GM20431 (cell line): Measurements from ENCODE around the gene ZBTB16.

ENCODE experiments used
- in situ Hi-C: fragments of 300-500 bp; cut with MseI, MboI; formaldehyde crosslinking; loops from one replicate; pipeline ENCODE4 v1.15.0; 2020; ENCODE audit warnings: low sequenced_read_pairs; ENCODE audit not compliant: unreplicated experiment

ZBTB16 gene

DNA sequence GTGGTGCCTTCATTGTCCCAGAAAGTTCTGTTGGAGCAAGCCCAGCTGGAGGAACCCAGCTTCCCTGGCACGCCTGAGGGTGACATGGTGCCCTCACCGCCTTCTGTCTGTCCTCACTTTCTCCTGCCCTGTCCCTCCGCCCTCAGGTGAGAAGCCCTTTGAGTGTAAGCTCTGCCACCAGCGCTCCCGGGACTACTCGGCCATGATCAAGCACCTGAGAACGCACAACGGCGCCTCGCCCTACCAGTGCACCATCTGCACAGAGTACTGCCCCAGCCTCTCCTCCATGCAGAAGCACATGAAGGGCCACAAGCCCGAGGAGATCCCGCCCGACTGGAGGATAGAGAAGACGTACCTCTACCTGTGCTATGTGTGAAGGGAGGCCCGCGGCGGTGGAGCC lies 190.7 kb downstream of the ZBTB16 start:
- in situ Hi-C loops: loop anchor here (25.0 kb wide), 1 partner anchor 263 kb away; the partner anchor contains the start of gene HTR3A

DNA sequence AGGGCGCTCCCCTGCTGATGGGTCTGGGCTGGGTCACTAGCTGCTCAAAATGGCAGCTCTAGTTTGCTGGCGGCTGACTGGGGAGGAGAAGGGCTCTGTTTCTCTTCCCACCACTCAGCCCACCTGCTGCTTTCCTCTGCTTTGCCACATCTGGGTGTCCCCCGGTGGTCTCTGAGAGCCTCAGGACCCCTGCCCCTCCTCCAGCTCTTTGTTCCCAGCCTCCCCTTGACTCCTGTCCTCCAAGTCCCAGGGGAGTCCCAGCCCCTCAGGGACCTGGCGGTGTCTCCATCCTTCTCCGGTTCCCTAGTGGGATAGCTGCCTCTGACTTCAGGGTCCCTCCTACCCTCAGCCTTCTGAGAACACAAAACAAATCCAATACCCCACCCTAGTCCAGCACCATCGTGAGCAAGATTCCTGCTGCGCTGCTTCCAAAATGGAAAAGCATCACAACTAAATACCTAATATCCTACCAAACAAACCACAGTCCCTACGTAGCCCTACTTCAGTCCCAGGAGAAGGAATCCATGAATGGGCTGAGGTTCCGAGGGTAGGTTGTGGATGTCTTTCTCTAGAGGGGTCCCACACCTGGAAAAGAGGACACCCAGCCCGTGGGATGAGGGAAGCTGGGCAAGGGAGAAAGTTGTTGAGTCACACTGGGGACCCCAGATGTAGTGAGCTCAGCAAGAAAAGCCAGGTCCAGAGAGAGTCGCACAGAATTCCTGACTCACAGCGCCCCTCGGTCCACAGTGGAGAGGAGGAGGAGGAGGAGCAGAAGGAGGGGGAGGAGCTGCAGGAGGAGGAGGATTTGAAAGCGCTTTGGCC lies 191.7 kb downstream of the ZBTB16 start:
- in situ Hi-C loops: loop anchor here (25.0 kb wide), 1 partner anchor 264 kb away; the partner anchor contains the start of gene HTR3A

DNA sequence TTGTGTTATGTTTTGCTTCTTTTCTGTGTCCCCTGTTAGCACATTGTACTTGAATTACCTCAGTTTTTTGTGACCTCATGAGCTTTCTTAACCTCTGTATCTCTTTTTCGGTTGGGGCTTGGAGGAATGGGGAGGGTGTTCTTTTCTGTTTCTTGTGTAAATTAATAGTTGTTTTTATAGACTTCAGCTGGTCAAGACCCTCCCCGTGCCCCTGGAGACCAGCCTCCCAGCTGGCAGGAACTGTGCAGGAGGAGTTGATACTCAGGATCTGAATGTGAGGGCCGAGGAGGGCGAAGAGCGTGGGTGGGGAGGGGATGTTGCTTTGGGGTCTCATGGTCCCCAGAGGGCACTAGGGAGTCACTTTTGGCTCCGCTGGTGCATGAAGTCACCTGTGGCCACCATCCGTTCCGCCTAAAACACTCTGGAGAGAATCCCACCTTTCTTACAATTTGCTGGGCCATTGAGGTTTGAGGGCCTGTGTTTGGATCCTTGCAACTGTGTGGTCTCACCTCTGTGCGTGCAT lies 192.4 kb downstream of the ZBTB16 start:
- in situ Hi-C loops: loop anchor here (25.0 kb wide), 1 partner anchor 265 kb away; the partner anchor contains the start of gene HTR3A

DNA sequence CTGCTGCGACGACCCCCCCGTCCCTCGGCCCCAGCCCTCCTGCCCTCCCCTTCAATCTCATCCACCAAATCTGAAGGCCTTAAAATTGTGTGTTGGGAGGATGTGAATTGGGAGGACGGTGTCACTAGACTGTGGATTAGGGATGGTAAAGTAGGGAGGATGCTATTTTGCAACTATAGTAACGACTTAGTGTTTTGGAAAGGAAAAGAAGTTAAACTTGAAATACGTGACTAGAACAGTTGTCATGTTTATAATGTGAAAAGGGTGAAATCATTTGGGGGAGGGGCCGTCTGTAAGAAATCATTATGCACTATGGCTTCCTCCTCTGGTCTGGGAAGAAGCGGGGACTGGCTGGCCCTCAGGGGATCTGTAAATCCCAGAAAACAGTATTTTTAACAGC lies 193.3 kb downstream of the ZBTB16 start:
- in situ Hi-C loops: loop anchor here (25.0 kb wide), 1 partner anchor 265 kb away; the partner anchor contains the start of gene HTR3A

DNA sequence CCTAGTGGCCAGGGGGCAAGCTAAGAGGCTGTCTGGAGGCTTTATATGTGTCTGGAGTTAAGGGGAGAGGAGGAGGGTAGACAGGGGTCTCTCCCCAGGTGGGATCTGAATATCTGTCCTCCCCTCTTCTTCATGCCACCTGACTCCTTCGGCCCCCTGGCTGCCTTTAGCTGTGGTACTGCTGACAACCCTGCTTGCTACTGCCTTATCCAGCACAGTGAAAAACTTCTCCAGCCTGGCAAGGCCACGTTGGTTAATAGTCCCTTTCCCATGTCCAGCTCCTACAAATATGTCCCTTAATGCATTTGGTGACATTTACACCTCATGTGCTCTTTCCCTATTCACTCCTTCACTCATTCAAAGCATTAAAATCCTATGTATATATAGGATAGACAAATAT lies 194.3 kb downstream of the ZBTB16 start:
- in situ Hi-C loops: loop anchor here (25.0 kb wide), 1 partner anchor 266 kb away; the partner anchor contains the start of gene HTR3A

DNA sequence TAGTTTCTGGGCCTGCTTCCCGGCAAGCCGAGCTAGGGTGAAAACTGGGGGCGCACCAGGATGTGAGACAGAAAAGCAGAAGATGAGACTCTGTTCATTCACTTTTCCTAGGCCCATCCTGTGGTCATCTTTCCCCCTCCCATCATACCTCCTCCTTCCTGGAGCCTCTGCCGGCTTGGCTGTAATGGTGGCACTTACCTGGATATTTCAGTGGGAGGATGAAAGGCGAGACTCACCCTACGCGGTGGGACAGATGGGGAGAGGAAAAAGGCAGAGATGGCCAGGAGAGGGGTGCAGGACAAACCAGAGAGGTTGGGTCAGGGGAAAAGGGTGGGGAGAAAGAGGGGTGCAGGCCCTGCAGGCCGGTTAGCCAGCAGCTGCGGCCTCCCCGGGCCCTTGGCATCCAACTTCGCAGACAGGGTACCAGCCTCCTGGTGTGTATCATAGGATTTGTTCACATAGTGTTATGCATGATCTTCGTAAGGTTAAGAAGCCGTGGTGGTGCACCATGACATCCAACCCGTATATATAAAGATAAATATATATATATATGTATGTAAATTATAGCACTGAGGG lies 195.1 kb downstream of the ZBTB16 start:
- in situ Hi-C loops: loop anchor here (25.0 kb wide), 1 partner anchor 267 kb away; the partner anchor contains the start of gene HTR3A

DNA sequence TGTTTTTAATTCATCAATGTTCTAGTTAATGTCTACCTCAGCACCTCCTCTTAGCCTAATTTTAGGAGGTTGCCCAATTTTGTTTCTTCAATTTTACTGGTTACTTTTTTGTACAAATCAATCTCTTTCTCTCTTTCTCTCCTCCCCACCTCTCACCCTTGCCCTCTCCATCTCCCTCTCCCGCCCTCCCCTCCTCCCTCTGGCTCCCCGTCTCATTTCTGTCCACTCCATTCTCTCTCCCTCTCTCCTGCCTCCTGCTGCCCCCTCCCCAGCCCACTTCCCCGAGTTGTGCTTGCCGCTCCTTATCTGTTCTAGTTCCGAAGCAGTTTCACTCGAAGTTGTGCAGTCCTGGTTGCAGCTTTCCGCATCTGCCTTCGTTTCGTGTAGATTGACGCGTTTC lies 195.8 kb downstream of the ZBTB16 start:
- in situ Hi-C loops: loop anchor here (25.0 kb wide), 1 partner anchor 268 kb away; the partner anchor contains the start of gene HTR3A

DNA sequence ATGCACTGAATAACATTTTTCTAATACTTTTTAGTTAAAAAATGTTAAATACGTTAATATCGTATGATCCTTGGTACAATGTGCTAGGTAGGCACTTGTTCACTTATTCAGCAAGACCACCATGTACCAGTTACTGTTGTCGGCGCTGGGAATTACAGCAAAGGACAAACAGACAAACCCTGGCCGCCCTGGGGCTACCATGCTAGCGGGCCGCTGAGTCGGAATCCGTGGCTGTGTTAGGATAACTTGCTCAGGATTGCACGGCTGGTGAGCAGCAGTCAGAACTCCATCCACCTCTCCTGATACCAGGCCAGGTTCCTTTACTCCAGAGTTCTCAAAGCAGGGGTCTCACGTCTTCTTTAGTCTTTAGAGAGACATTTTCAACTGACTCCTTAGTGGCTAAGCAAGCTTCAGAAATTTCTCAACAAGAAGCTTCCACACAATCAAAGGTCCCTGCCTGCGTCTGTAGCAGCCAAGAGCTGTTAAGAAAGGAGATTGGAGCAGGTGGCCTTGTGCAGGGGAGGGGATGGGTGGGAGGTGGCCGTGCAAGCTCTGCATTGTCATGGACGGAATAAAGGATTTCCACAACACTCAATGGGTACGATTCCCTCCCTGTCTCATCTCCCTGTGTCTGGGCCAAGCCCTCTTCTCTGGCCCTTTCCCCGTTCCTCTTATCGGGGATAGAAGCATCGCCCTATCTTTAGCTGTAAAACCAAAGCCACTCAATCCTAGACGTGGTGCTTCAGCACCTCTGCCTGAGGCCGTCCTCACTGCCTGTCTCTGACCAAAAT lies 196.9 kb downstream of the ZBTB16 start:
- in situ Hi-C loops: loop anchor here (25.0 kb wide), 1 partner anchor 269 kb away; the partner anchor contains the start of gene HTR3A

DNA sequence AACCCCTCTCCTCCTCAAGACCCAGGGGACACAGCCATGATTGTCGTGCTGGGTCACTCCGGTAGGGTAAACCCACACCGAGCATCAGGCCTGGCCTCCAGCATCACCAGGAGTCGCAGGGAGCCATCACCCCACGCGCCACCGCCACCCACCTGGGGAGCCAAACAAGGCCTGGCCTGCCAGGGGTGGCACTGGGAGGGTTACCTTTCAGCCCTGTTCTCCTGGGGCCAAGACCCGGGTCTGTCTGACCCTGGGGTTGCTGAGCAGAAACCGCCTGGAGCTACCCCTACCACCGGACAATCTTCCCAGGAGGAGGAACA lies 197.4 kb downstream of the ZBTB16 start:
- in situ Hi-C loops: loop anchor here (25.0 kb wide), 1 partner anchor 270 kb away; the partner anchor contains the start of gene HTR3A

DNA sequence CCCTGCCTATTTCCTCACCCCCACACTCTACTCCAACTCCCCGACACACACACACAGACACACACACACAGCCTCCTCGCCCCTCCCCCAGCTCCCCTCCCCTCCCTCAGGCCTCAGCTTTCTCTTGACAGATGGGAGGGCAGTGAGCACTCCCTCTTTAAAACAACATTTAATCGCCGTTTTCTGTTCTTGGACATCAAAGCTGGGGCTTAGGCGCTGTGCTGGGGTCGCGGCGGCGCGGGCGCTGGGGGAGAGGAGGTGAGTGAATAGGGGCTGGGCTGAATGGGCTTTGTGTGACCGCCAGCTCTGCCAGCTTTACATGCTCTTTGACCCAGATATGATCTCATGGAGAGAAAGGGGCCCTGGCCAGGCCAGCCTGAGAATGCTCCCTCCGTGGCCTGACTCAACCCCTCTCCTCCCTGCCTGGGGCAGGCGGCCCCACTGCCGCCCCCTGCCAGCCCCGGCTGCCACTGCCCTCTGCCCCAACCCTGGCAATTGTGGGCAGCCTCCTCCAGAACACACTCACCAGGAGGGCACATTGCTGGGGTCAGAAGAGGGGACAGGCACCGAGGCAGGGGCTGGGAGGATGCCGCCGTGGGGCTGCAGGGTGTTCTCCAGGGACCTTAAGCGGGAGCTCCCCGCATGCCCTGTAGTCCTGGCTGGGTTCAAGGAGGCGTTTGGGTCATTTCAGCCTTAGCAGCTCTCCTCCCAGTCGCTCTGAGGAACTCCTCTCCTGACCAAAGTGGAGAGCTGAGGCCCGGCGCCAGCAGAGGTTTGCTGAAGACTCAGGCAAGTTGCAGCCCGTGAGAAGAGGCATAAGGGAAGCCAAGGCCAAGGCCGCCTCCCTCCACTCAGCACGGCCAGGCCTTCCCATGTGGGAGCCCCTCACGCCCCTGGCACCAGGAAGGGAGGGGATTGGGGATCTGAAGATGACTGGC lies 198.4 kb downstream of the ZBTB16 start:
- in situ Hi-C loops: loop anchor here (25.0 kb wide), 1 partner anchor 271 kb away; the partner anchor contains the start of gene HTR3A

DNA sequence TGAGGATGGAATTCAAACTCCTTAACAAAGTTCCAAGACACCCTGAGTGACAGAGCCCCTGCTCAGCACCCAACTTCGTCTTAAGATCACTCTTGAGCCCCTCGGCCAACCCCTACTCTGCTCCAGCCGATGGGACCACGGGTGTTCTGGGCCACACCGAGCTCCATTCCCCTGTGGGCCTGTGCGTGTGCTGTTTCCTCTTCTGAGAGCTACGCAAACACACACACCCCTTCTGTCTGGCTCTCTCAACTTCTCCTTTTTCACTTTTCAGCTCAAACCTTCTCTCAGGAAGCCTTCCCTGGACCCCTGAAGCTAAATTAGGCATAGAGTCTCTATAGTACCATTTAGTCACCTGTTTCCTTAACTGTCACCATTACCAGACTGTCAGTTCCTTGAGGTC lies 199.2 kb downstream of the ZBTB16 start:
- in situ Hi-C loops: loop anchor here (25.0 kb wide), 1 partner anchor 271 kb away; the partner anchor contains the start of gene HTR3A

DNA sequence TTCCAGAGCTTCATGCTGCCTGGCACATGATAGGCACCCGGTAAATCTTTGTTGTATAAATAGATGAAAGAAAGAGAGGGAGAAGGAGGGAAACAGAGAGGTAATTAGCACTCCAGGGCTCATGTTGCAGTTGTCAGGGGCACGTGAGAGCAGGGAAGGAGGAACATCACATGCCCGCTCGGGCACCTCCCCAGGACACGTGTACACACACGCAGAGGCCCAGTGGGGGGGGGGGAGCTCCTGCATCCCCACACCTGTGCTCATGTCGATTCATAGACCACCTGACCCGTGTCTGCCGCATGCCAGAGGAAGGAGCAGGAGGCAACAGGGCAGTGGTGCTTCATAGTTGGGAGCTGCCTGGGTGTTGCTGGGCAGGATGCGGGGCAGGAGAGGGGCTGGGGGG lies 199.6 kb downstream of the ZBTB16 start:
- in situ Hi-C loops: loop anchor here (25.0 kb wide), 1 partner anchor 272 kb away; the partner anchor contains the start of gene HTR3A

DNA sequence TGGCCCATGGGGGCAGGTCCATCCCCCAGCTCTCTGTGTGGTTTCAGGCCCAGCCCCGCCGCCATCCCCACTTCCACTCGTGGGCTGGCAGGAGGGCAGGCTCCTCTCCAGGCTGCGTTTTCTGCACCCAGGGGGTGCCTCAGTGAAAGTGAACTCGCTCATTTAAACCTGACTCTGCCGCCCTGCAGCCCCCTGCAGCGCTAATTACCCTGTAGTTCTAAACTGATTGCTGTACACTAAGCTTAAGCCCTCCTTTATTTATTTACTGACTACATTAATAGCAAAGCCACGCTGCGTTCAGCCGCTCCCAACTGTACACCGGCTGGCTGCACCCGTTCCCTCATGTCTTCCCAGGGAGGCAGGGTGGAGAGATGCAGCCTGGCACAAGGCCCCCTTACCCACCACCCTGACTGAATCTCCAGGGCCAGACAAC lies 200.1 kb downstream of the ZBTB16 start:
- in situ Hi-C loops: loop anchor here (25.0 kb wide), 1 partner anchor 272 kb away; the partner anchor contains the start of gene HTR3A

DNA sequence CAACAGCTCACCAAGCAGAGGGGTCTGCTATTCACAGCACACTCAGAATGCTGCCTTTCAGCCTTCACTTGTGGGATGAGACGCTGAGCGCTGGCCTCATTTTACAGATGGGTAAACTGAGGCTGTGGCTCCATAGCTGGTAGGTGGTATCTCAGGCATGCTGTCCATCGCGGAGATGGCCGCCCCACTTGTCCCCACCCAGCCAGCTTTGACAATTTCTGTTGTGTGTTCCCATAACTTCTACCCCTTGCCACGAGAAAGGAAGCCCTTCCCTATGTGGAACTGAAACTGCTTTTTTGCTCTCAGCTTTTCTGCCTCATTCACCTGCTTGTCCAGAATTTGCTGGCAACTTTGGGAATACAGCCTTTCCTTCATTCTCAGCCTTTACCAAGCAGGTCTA lies 200.6 kb downstream of the ZBTB16 start:
- in situ Hi-C loops: loop anchor here (25.0 kb wide), 1 partner anchor 273 kb away; the partner anchor contains the start of gene HTR3A

DNA sequence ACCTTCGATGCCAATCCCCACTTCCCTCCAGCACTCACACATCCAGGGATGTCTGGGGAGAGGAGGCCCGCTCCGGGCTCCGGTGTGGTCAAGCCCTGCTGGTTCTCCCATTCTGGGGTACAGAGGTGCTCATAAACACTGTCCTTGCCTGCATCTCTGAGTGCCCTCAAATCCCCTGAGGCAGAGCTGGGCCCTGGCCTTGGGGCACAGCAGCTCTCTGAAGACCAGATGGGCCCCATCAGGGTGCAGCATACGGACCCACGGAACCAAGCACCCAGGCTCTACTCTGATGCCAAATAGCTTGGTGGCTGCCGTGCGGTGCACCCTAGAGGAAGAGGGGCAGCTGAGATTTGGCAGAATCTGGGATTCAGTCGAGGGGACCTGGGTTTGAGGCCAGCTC lies 201.0 kb downstream of the ZBTB16 start:
- in situ Hi-C loops: loop anchor here (25.0 kb wide), 1 partner anchor 273 kb away; the partner anchor contains the start of gene HTR3A

DNA sequence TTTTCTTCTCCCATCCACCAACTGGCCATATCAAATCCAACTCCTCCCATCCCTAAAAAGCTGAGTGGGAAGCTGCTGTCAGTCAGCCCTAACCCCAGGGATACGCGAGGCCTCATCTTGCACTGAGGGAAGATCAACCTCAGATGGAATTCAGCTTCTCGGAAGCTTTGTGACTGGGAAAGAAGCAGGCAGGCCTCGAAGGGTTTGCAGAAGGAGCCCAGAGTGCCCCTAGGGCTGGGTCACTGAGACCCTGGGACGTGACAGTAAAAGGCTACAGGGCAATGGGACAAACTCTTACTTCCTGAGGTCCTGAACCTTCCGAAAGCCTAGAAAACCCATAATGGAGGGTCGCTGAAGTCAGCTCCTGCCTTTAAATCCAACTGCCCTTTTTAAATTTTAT lies 202.3 kb downstream of the ZBTB16 start:
- in situ Hi-C loops: loop anchor here (25.0 kb wide), 1 partner anchor 274 kb away; the partner anchor contains the start of gene HTR3A

DNA sequence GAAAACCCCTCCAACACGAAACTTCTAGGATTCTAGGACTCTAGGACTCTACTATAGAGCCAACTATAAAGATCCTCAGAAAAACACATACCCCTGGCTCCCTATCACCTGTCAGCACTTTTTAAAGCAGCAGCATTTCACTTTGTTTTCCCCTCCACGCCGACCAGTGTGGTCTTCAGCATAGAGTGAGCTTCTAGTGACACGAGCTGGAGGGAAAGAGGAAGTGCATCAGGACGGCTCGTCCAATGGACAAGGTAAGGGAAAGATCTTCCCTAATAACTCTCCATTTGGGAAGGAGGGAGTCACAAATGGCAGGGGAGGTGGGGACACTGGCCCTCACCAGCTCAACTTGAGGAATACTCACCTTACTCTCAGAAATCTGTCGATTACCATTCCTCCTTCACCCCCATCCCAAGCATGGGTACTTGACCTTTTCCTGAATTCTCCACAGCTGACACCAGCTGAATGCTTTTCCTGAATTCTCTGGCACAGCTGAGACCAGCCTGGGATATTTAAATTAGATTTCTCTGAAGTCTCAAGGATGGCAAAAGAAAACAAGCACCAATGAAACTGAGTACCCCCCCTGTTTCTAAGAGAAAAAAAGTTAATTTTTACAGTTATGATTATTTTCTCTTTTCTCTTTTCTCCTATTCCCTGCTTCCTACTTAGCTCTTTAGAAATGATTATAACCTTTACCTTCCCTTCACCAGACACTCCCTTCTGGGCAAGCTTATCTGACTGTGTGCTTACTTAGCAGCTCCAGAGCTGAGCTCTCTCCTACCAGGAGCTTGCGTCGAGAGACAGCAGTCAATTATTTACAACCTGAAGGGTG lies 203.4 kb downstream of the ZBTB16 start:
- in situ Hi-C loops: loop anchor here (25.0 kb wide), 1 partner anchor 276 kb away; the partner anchor contains the start of gene HTR3A
